A673 (cell line): ENCODE data around the gene DCN. TPM values are rescaled to one million over a fixed set of nuclear protein-coding genes. Genes with fewer than 3 reads are reported as not detected.

Experiments used
- BruUV-seq: library from RNA; stranded (reverse); fragments of 400-500 nt; replicated peaks from 2 replicates; lab custom pipeline; 2021; lab: Mats Ljungman, UMichigan
- CTCF ChIA-PET: fragments of 300-600 bp; sonication (Branson Sonifier 250); formaldehyde crosslinking; loops from one replicate; lab custom pipeline; 2022; ENCODE audit warnings: antibody characterized with exemption; lab: Charles Lee
- POLR2A ChIA-PET: fragments of 300-600 bp; sonication (Branson Sonifier 250); formaldehyde crosslinking; loops from one replicate; lab custom pipeline; 2022; ENCODE audit warnings: antibody characterized with exemption; ENCODE audit not compliant: low non-redundant PET; lab: Charles Lee
- DNase-seq: peaks from one replicate; pipeline ENCODE4 v3.0.0-alpha.2; 2015; ENCODE audit warnings: low spot score
- H3K27ac ChIP-seq: fragments of 200-600 bp; sonication (generic); 2 replicates; pipeline ENCODE4 v1.5.1; 2016; ENCODE audit warnings: mixed run types, low read depth, mild to moderate bottlenecking, mixed read lengths, antibody characterized with exemption, low read length; ENCODE audit not compliant: poor library complexity, severe bottlenecking
- H3K27me3 ChIP-seq: fragments of 200-600 bp; sonication (generic); replicated peaks from 2 replicates; pipeline ENCODE4 v1.6.1; 2017; ENCODE audit warnings: mixed run types, low read depth, mild to moderate bottlenecking, mixed read lengths, antibody characterized with exemption, low read length; ENCODE audit not compliant: insufficient read depth, poor library complexity
- H3K36me3 ChIP-seq: fragments of 200-600 bp; sonication (generic); 2 replicates; pipeline ENCODE4 v1.6.1; 2016; ENCODE audit warnings: mixed run types, mild to moderate bottlenecking, mixed read lengths, antibody characterized with exemption, low read length; ENCODE audit not compliant: insufficient read depth, poor library complexity, severe bottlenecking
- H3K4me1 ChIP-seq: fragments of 200-600 bp; sonication (generic); 2 replicates; pipeline ENCODE4 v1.6.1; 2017; ENCODE audit warnings: mixed run types, mild to moderate bottlenecking, mixed read lengths, antibody characterized with exemption, low read length; ENCODE audit not compliant: insufficient read depth, poor library complexity, severe bottlenecking
- H3K4me3 ChIP-seq: fragments of 200-600 bp; sonication (generic); 2 replicates; pipeline ENCODE4 v1.5.1; 2016; ENCODE audit warnings: low read depth, mixed run types, mild to moderate bottlenecking, mixed read lengths, low read length; ENCODE audit not compliant: poor library complexity, severe bottlenecking
- H3K9me3 ChIP-seq: fragments of 200-600 bp; sonication (generic); 2 replicates; pipeline ENCODE4 v1.6.1; 2016; ENCODE audit warnings: mixed run types, low read depth, mild to moderate bottlenecking, mixed read lengths, antibody characterized with exemption, low read length; ENCODE audit not compliant: poor library complexity, severe bottlenecking
- EZH2 ChIP-seq: fragments of 200-600 bp; sonication (generic); IDR thresholded peaks from 2 replicates; pipeline ENCODE4 v1.6.1; 2017; ENCODE audit warnings: borderline replicate concordance, low read depth, mild to moderate bottlenecking, mixed read lengths, antibody characterized with exemption, low read length; ENCODE audit not compliant: poor library complexity, severe bottlenecking
- intact Hi-C: fragments of 100-400 bp; cut with micrococcal nuclease; formaldehyde crosslinking; loops from one replicate; pipeline ENCODE4 v1.10.0; 2022; ENCODE audit not compliant: unreplicated experiment
- total RNA-seq: library from RNA; stranded (reverse); gene quantifications from 2 replicates; pipeline ENCODE4 v1.2.3, GENCODE V29; 2021
- TF ChIP-seq, protein P1 (sequence below): fragments of 300-800, 200-600 bp; sonication (generic); conservative IDR thresholded peaks from 2 replicates; pipeline ENCODE4 v1.5.1; 2017; ENCODE audit warnings: low read depth, mild to moderate bottlenecking, antibody characterized with exemption, low read length, moderate library complexity, mixed read lengths

DCN gene
- total RNA-seq, 1 experiment from 2014 or later: 3.5 TPM

DNA sequence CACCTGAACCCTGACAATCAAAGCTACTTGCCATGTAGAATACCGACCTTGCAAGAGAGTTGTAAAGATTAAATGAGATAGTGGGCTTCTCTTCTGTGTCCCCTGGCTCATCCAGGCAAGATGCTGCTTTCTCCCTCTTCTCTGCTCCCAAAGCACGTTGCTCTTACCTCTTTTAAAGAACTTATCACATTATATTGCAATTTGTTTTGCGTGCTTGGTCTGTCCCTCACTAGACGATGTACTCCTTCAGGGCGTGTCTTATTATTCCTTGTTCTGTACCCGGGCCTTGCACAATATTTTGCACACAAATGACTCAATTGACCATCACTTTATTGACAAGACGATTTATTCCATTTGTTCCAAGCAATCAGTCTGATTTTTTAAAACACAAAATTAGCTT lies 3.3 kb downstream of the DCN start:
- ChIA-PET POLR2A (no interaction called here), CTCF (interaction anchor here (1.8 kb wide), 1 partner anchor 147 kb away, joined by 3 read pairs; no protein-coding TSS in a partner anchor)
- Histone ChIP-seq H3K4me1 (peaks cover 11% of the 10 kb centered on the region), H3K9me3 (no peaks in the 10 kb centered on the region), H3K36me3 (no peaks in the 10 kb centered on the region), H3K27me3 (no peaks in the 10 kb centered on the region), H3K4me3 (no peak overlapping the region), H3K27ac (no peak overlapping the region)
- intact Hi-C loops: loop anchor here (2.0 kb wide), 1 partner anchor 147 kb away; no protein-coding TSS in a partner anchor
- BruUV-seq: no TSS peak
- no peak for DNase-seq
- TF ChIP-seq, protein P1, sequence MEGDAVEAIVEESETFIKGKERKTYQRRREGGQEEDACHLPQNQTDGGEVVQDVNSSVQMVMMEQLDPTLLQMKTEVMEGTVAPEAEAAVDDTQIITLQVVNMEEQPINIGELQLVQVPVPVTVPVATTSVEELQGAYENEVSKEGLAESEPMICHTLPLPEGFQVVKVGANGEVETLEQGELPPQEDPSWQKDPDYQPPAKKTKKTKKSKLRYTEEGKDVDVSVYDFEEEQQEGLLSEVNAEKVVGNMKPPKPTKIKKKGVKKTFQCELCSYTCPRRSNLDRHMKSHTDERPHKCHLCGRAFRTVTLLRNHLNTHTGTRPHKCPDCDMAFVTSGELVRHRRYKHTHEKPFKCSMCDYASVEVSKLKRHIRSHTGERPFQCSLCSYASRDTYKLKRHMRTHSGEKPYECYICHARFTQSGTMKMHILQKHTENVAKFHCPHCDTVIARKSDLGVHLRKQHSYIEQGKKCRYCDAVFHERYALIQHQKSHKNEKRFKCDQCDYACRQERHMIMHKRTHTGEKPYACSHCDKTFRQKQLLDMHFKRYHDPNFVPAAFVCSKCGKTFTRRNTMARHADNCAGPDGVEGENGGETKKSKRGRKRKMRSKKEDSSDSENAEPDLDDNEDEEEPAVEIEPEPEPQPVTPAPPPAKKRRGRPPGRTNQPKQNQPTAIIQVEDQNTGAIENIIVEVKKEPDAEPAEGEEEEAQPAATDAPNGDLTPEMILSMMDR: no peak
- no peak for TF ChIP-seq EZH2

DNA sequence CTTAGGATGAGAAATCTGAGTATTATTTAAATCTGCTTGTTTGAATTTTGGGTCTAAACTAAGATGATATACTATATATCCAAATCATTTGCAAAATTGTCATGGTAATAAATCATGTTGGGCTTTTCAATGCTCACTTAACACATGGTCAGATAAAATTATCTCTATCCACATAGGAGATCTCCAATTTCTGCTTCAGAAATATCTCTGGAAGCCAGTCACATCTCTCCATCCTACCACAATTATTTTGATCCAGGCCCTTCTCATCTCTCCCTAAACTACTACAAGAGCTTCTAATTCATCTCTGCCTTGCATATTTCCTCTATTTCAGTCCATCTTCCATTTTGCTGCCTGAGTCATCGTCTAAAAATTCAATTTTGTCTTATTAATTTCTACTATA lies 3.8 kb downstream of the DCN start:
- ChIA-PET CTCF (interaction anchor here (1.8 kb wide), 1 partner anchor 148 kb away, joined by 3 read pairs; no protein-coding TSS in a partner anchor), POLR2A (no interaction called here)
- TF ChIP-seq, protein P1: no peak
- no peak for TF ChIP-seq EZH2
- Histone ChIP-seq H3K9me3 (no peaks in the 10 kb centered on the region), H3K27me3 (no peaks in the 10 kb centered on the region), H3K36me3 (no peaks in the 10 kb centered on the region), H3K4me1 (peaks cover 11% of the 10 kb centered on the region), H3K4me3 (no peak overlapping the region), H3K27ac (no peak overlapping the region)
- no TSS peak for BruUV-seq
- no peak for DNase-seq
- intact Hi-C loops: loop anchor here (2.0 kb wide), 1 partner anchor 148 kb away; no protein-coding TSS in a partner anchor

DNA sequence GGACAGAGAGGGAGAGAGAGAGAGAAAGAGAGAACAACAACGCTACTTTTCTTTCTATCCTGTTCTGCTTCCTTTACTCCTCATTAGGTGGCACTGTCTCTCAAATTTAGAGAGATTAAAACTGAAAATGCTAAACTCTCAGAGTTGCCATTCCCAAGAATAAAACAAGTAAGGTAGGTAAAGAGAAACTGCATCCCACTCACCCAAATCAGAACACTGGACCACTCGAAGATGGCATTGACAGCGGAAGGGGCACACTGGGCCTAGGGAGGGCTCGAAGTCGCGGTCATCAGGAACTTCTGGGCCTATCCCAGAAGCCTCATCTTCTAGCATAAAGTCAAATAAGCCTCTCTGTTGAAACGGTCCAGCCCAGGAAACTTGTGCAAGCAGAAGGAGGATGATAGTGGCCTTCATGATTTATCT lies 4.5 kb downstream of the DCN start:
- TF ChIP-seq, protein P1: peak; percentile 64
- no peak for TF ChIP-seq EZH2
- H3K4me1 ChIP-seq: peaks cover 11% of the 10 kb centered on the region
- no peak overlapping the region for H3K27ac ChIP-seq
- H3K27me3 ChIP-seq: no peaks in the 10 kb centered on the region
- H3K9me3 ChIP-seq: no peaks in the 10 kb centered on the region
- intact Hi-C loops: loop anchor here (2.0 kb wide), 1 partner anchor 149 kb away; no protein-coding TSS in a partner anchor
- no TSS peak for BruUV-seq
- no peaks in the 10 kb centered on the region for H3K36me3 ChIP-seq
- ChIA-PET POLR2A (no interaction called here), CTCF (interaction anchor here (1.5 kb wide), 1 partner anchor 148 kb away, joined by 5 read pairs; no protein-coding TSS in a partner anchor)
- peak; percentile 27 for DNase-seq
- no peak overlapping the region for H3K4me3 ChIP-seq
